Thoracic aorta (tissue), 2 donors: ENCODE measurements around the gene RAB3GAP1. TPM values are rescaled to one million over a fixed set of nuclear protein-coding genes. Genes with fewer than 3 reads are reported as not detected.
"Not testable (repeated sequence)": the region's sequence is repeated elsewhere in the genome, so short reads cannot be mapped to it uniquely, and the experiment has no call there.

Source experiments
- ATAC-seq: fragments of 150-250 bp; one replicate; pipeline ENCODE4 v1.8.0; 2017; ENCODE audit warnings: low read depth; ENCODE audit not compliant: insufficient number of reproducible peaks, low FRiP score
- DNase-seq: peaks from one replicate; pipeline ENCODE4 v3.0.0-alpha.2; 2020; ENCODE audit warnings: low spot score
- H3K27ac ChIP-seq, 2 donors: fragments of 200-600 bp; sonication (generic); 1 replicate in 1 of 2; 2 replicates in 1 of 2; pipeline ENCODE4 v1.5.1; 2016; ENCODE audit warnings: mild to moderate bottlenecking in 2 of 2, moderate library complexity in 2 of 2
- H3K27me3 ChIP-seq: fragments of 200-600 bp; sonication (generic); replicated peaks from 2 replicates; pipeline ENCODE4 v1.6.0; 2016; ENCODE audit warnings: mild to moderate bottlenecking; ENCODE audit not compliant: insufficient read depth
- H3K36me3 ChIP-seq: fragments of 200-600 bp; sonication (generic); one replicate; pipeline ENCODE4 v1.5.1; 2016
- H3K4me1 ChIP-seq, 2 donors: fragments of 200-600 bp; sonication (generic); 1 replicate in 1 of 2; 2 replicates in 1 of 2; pipeline versions ENCODE4 v1.5.1 to v1.6.0; 2016; ENCODE audit warnings: low read depth in 2 of 2, mild to moderate bottlenecking in 1 of 2; ENCODE audit not compliant: control insufficient read depth in 1 of 2
- H3K4me3 ChIP-seq: fragments of 200-600 bp; sonication (generic); 2 replicates; pipeline ENCODE4 v1.5.1; 2016; ENCODE audit warnings: mild to moderate bottlenecking
- H3K9me3 ChIP-seq: fragments of 200-600 bp; sonication (generic); 2 replicates; pipeline ENCODE4 v1.5.1; 2016
- total RNA-seq, 2 donors: library from RNA; depleted of rRNA; stranded (reverse); fragments of >200 nt; gene quantifications; one replicate each; pipeline versions ENCODE4 v1.1.0 to v1.2.3, GENCODE V29; 2016
- TF ChIP-seq, protein P1 (sequence below): fragments of 200-600 bp; sonication (generic); IDR thresholded peaks from one replicate; pipeline ENCODE4 v1.5.1; 2019; ENCODE audit warnings: antibody characterized with exemption

Gene RAB3GAP1
- total RNA-seq, 2 donors from 2014 or later = 56.0 to 69.4 TPM

DNA sequence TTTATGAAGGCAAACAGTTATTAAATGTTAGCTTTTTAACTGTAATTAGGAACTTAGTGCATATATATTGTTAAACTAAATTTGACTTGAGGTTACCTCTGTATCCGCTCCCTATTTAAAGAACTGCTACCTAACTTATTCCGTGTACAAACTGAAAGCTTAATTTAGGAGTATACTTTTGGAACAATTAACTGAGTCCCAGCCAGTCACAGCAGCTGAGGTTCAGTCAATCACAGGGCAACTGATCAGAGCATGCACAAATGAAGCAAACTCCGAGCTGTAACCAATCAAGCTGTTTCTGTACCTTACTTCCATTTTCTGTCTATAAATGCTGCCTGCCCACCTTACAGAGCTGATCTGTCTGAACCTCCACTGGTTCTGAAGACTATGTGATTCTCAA, 61.2 kb downstream of the RAB3GAP1 start:
- TF ChIP-seq, protein P1, sequence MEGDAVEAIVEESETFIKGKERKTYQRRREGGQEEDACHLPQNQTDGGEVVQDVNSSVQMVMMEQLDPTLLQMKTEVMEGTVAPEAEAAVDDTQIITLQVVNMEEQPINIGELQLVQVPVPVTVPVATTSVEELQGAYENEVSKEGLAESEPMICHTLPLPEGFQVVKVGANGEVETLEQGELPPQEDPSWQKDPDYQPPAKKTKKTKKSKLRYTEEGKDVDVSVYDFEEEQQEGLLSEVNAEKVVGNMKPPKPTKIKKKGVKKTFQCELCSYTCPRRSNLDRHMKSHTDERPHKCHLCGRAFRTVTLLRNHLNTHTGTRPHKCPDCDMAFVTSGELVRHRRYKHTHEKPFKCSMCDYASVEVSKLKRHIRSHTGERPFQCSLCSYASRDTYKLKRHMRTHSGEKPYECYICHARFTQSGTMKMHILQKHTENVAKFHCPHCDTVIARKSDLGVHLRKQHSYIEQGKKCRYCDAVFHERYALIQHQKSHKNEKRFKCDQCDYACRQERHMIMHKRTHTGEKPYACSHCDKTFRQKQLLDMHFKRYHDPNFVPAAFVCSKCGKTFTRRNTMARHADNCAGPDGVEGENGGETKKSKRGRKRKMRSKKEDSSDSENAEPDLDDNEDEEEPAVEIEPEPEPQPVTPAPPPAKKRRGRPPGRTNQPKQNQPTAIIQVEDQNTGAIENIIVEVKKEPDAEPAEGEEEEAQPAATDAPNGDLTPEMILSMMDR = no peak
- H3K4me1 ChIP-seq = no peaks in the 10 kb centered on the region

DNA sequence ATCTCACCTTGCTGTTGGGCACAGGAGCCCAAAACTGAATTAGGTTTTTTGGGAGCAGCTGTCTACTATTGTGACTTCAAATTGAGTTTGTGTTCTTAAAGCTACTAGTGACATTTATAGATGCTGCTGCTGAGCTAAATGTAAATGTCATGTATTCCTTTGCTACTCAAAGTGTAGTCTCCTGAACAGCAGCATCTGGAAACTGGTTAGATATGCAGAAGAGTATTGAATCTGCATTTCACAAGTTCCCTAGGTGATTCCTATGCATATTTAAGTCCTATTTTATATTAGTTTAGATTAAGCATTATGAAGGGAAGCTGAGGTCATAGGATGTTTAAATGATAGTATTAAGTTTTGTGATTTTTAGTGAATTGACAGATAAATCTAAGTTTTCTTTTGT, 67.5 kb downstream of the RAB3GAP1 start:
- no peak for ATAC-seq
- H3K9me3 ChIP-seq = no peaks in the 10 kb centered on the region
- no peak overlapping the region for H3K4me3 ChIP-seq
- no peak overlapping the region for H3K27ac ChIP-seq
- H3K27me3 ChIP-seq = no peaks in the 10 kb centered on the region
- peaks cover 5% of the 10 kb centered on the region for H3K36me3 ChIP-seq
- H3K4me1 ChIP-seq = no peaks in the 10 kb centered on the region
- TF ChIP-seq, protein P1 = no peak
- DNase-seq = no peak

More for the DNA sequence above, 61.2 kb downstream of the RAB3GAP1 start:
- no peak for DNase-seq
- no peak for ATAC-seq
- no peaks in the 10 kb centered on the region for H3K9me3 ChIP-seq
- no peak overlapping the region for H3K4me3 ChIP-seq
- no peak overlapping the region for H3K27ac ChIP-seq
- H3K27me3 ChIP-seq = no peaks in the 10 kb centered on the region
- peaks cover 11% of the 10 kb centered on the region for H3K36me3 ChIP-seq

DNA sequence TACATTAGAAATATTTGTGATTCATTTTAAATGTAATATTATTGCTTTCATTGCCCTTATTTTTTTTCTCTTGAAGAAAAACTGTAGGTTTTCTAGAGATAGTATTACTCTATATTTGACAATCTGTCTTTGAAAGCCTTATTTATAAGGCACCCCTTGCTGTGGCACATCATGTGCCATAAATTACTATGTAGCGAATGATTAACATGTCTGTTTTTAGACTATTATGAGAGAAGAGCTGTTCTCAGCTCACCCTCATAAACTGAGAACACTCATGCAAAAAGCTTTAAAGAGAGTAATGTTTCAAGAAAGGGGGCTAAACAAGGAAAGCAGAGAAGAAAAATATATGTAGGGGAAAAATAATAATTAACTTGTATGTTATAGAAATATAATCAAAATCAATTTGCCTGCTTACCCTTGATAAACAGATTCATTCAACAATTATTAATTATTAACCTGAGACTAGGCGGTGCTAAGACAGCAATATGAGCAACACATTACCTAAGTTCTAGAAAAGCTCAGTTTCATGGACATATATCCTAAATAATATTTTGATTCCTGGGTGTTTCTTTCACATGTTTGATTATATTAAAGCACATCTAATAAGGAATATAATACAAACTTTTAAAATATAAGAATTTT, 69.0 kb downstream of the RAB3GAP1 start:
- Histone ChIP-seq H3K4me3 (no peak overlapping the region), H3K27ac (no peak overlapping the region), H3K36me3 (peaks cover 8% of the 10 kb centered on the region), H3K4me1 (no peaks in the 10 kb centered on the region), H3K9me3 (no peaks in the 10 kb centered on the region), H3K27me3 (no peaks in the 10 kb centered on the region)
- DNase-seq = no peak
- ATAC-seq = no peak
- TF ChIP-seq, protein P1 = no peak

- H3K27me3 ChIP-seq, H3K27ac ChIP-seq, ATAC-seq, H3K36me3 ChIP-seq, H3K9me3 ChIP-seq, H3K4me3 ChIP-seq, H3K4me1 ChIP-seq, DNase-seq: not testable (repeated sequence)
Observed at GRCh38 chr2:135121658-135122039, 69.6 kb downstream of the RAB3GAP1 start.

DNA sequence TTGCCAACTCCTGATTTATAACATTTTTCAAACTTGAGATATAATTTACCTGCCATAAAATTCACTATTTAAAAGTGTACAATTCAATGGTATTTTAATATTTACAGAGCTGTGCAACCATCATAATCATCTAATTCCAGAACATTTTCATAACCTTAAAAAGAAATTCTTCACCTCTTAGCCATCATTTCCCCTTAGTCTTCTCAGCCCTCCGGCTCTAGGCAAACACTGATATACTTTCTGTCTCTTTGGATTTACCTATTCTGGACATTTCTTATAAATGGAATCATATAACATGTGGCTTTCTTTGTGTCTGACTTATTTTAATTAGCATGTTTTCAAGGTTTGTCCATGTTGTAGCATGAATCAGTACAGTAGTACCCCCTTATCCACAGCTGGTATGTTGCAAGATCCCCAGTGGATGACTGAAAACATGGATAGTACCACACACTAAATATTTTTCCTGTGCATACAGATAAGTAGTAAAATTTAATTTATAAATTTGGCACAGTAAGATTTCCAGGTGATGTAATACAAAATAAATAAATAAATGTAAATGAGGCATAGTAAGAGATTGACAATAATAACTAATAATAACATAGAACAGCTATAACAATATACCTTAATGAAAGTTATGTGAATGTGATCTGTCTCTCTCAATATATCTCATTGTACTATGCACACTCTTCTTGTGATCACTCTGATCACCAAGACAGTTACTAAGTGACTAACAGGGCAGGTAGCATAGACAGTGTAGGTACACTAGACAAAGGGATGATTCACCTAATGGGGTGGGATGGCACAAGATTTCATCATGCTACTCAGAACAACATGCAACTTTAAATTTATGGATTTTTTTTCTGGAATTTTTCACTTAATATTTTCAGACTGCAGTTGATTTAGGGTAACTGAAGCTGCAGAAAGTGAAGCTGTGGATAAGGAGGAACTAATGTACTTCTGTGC, 73.1 kb downstream of the RAB3GAP1 start:
- no peak for ATAC-seq
- Histone ChIP-seq H3K9me3 (no peaks in the 10 kb centered on the region), H3K27me3 (no peaks in the 10 kb centered on the region), H3K27ac (no peak overlapping the region), H3K4me1 (no peaks in the 10 kb centered on the region), H3K4me3 (no peak overlapping the region), H3K36me3 (peaks cover 20% of the 10 kb centered on the region)
- DNase-seq = no peak
- TF ChIP-seq, protein P1 = no peak
